GM18873 (cell line): Measurements from ENCODE around the gene KCTD1.
A peak's percentile ranks its signal among the peaks of the same experiment; 100 is the strongest.

Experiments used
- ATAC-seq: cut with Tn5 transposase; IDR thresholded peaks from one replicate; pipeline ENCODE4 v1.9.1; 2021; ENCODE audit warnings: mild to moderate bottlenecking, moderate library complexity, moderate number of reproducible peaks; ENCODE audit not compliant: unreplicated experiment, low FRiP score

KCTD1 gene

DNA sequence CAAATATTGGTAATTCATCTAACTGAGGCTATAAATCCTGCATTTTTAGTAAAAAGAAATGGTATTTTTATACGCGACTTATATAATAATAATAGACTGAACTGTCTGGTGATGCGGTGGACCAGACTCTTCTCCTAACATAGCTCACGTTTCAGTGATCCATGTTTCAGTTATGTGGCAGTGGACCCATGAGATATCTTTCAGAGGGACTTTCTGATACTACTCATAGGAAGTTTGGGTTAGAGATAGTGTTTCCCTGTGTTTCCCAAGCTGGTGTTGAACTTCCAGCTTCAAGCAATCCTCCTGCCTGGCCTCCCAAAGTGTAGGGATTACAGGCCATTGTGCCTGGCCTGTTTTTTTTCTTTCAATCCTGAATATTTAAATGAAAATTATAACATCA, 59.2 kb downstream of the KCTD1 start:
- no peak for ATAC-seq

DNA sequence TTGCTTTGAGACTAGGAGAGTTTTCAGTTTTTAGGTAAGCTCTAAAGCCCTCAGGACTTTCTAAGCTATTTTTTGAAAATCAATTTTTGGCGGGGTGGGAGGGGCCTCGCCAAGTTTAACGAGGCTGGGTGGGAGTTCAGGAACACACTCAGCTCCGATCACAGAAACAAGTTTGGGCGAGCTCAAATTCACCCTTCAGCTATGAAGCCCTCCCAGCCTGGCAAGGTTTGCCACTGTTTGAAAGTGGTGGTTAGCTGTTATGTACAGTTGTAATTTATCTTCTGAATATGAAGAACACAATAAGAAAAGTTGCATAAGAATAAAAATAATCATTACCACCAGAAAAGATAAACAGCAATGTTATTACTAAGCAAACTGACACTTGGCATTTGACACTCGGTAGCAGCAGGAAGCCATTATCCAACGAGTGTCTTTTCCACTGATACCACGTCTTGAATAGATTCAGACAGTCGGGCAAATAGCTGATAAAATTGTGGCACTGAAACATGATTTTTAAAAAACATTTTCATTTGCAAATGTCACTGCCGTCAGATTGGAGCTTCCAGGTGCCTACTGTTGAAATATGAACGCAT, 59.8 kb downstream of the KCTD1 start:
- ATAC-seq = no peak

DNA sequence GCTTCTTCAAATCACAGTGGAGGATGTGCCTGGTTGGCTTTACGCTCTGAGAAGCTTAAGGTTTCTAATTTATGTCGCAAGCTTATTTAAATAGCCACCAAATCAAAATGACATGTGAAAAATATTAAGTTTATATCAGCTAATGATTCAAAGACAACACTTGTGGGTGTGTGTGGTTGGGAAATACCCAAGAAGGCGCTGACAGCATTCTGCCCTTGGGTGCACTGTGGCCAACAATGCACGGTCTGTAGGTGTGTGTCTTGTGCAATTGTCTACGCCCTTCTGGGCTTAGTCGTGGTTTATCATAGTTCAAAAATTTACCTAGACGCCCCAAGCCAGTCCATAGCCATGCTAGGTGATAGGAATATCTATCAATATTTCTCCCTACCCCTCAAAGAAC, 60.9 kb downstream of the KCTD1 start:
- ATAC-seq = no peak

DNA sequence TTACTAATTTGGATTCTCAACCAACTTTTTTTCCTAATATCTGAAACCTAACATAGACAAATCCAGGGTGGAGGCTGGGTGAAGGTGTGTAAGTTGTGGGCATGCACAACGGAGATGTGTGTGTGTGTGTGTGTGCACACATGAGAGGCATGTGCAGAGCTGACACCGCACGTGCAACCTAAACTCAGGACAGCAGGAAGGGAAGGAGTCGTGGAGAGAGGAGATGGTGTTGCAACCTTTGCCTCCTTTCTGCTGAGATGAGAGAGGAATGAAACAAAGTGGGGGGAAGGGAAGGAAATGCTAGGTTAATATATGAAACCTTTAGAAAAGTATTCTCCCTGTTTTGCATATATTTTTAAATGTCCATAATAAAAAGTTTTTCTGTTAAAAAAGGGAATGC, 64.7 kb downstream of the KCTD1 start:
- ATAC-seq = no peak

DNA sequence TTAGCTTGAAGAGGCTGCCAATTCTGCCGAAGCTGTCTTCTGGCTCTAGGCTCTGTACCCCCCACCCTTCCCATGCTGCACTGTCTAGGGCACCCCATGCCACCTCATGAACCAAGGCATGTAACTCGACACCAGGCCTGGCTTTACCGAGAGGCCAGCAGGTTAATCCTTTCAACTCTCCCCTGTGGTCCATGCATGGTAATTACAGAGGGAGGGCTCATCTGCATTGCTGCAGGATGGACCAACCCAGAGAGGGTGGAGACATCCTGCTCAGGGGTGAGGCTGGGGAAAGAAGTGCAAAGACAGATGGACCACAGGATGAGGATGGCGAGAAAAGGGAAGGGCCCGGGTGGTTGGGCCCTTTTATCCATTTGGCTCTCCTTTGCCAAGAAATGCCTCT, 65.8 kb downstream of the KCTD1 start:
- ATAC-seq = no peak

DNA sequence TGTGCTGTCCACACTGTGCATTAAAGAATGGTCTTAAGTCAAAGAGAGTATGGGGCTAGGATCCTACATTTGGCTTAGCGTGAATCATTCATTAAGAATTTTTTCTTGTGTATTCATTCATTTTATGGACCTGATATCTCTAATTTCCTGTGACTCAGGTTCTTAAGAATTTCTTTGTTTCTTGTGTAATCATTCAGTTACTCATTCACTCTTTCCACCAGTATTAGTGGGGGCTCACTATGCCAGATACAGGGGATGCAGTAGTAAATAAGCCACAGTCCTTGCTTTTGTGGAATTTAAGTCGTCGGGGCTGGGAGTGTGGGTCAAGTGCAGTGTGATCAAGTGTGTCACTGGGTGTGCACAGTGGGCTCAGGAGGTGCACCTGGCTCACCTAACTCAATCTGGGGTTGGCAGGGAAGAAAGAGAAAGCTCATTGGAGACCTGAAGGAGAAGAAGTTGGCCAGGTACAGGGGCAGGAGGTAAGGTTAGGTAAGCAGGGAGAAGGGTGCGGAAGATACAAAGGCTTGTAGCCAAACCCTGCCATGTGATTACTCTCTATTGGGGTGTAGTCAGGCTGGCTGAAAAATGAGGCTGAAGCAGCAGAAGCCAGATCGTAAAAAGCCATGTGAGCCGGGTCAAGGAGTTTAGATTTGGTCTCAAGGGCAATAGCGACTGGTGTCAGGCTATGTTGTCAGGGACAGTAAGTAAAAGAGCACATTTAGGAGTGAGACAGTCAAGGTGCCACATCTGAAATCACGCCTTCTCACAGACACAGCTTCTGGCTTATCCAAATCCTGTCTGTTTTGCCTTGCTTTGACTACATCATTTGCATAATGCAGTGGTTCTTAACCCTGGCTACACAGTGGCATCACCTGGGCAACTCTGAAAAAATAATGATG, 67.2 kb downstream of the KCTD1 start:
- no peak for ATAC-seq

DNA sequence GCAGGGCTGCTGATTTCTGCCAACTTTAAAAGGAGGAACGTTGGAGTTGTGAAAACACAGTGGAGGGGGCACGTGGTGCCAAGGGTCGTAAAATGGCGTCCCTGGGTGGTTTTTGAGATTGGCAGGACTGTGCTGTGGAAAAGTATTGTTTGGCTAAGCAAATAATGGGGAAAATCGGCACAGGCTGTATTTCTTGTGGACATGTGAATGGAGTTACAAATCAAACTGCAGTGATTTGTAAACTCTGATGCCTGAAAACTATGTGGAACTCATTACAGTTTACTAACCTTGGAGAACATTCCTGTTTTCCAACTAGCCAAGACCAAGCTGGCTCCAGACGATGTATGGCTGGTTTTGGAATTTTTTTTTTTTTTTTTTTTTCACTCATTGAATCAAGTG, 68.7 kb downstream of the KCTD1 start:
- no peak for ATAC-seq

DNA sequence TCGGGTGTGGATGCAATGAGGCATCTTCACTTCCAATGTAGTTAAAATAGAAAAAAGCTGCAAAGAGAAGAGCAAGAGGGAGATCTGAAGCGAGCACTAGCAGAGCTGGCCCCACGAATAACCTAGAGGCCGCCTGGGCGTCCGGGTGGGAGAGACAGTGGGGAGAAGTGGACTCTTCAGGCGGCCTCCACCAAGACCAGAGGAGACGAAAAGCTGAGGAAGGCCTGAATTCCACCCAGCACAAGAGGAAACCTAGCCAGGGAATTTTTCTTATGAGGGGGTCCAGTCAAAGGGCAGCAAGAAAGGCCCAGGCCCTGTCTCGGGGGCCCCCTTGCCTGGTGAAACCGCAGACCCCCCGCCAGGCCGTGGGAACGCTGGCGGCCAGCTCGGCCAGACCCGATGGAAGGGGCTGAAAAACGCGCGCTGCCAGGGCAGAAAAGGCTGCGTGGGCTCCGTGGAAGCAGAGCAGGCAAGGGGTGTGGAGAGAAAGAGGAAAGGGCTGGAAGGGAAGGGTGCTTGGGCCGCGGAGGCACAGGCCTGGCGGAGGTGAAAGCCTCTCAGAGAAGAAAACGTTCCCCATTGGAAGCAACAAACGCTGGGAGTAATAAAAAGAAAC, 69.2 kb downstream of the KCTD1 start:
- ATAC-seq = no peak

DNA sequence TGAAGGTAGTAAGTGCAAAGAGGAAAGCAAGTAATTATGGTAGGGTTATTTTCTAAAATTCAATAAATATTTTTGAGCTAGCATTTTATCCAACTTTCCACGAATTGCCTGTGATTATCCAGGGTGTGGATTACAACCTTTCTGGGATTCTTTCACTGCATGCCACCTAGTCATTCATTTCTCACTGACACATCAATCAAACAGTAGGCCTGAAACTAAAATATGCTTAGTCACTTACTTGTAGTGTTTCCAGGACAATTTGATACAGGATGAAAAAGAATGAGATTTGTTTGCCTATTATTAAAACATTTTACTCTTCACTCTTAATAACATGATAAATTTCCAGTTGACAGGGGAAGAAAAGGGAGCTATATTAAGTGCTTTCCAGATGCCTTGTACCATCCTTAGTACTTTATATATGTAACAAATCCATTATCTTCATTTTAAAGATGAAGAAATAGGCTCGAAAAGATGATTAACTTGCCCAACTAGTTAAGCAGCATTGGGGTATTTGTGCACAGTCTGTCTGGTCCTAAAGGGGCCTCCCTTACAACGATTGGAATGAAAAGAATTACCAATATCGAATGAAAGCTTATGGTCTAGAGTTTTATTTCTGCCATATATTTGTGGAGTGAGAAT, 70.4 kb downstream of the KCTD1 start:
- no peak for ATAC-seq

DNA sequence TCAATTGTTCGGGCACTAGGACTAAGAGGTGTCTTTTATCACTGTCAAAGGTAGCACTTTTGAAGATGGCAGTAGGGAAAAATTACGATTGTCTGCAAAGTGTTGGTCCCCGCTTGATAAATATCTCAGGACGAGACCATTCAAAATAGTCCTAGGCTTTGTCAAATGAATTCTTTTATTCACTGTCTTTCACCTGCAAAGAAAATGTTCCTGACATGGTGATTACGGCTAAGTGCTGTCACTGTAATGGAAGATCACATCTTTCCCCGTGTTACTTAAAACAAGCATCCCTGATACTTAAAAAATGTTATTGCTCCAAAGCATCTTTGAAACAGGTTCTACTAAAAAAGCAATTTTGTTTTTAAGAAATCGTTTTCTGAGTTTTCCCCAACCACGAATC, 71.7 kb downstream of the KCTD1 start:
- ATAC-seq = no peak

DNA sequence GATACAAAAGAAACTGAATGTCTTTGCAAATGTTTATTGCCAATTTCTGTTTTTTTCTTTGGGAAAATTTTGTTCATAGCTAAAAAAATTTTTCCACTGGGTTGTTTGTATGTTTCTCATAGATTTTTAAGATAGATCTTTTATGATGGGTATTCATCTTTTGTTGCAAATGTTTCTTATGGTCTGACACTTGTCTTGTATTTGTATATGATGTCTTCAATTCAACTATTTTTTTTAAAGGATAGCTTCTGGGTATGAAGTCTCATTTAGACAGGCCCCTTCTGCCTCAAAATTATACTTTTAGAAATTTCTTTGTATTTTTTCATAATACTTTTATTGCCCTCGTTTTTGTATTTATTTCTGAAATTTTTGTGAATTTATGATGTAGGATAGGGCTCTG, 73.8 kb downstream of the KCTD1 start:
- no peak for ATAC-seq

DNA sequence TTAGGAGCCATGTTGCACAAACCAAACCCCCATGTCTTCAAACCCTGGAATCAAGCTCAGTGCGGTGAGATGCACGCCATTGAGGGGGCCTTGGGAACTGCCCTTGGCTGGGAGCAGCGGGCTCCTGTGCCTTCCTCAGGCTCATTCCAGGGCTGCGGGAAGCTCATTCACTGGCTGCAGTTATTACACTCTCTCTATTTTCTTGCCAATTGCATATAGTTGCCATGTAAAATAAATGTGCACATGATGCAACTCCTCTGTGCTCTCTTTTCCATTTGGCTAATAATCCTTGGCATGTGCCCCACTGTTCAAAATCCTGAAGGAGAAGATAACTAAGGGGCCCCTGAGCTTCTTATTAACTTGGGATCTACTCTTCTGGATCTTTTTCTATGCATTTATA, 74.7 kb downstream of the KCTD1 start:
- ATAC-seq = no peak

DNA sequence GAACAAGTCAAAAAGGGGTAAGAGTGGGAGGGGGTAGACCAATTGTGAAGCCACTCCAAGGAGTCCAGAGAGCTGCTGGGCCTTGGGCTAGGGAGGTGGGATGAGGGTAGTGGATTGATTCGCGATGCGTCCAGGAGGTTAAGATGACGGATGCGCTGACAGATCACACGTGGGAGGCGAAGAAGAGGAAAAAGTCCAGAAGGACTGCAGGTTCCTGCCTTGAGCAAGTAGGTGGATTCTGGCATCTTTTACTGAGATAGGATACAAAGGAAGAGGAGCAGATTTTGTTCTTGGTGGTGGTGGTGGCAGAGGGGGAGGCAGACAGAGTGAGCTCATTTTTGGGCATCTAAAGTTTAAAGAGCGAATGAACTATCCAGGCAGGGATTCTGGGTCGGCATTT, 76.5 kb downstream of the KCTD1 start:
- ATAC-seq = no peak

DNA sequence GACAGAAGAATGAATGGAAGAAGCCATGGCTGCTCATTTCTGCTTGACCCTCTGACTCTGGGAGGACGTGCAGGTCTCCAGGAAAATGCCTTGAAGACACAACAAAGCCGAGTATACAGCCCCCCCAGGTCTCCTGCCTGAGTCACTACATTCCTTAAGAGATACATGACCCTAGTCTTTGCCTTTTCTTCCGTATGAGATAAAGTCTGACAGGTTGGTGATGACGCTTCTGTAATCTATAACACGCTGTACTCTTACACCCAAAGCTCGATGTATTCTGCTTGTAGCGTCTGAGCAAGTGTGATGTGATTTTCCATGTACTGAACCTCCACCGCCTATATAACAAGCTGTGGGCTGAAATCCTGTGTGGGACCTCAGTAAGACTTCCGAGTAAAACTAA, 77.3 kb downstream of the KCTD1 start:
- ATAC-seq = no peak

DNA sequence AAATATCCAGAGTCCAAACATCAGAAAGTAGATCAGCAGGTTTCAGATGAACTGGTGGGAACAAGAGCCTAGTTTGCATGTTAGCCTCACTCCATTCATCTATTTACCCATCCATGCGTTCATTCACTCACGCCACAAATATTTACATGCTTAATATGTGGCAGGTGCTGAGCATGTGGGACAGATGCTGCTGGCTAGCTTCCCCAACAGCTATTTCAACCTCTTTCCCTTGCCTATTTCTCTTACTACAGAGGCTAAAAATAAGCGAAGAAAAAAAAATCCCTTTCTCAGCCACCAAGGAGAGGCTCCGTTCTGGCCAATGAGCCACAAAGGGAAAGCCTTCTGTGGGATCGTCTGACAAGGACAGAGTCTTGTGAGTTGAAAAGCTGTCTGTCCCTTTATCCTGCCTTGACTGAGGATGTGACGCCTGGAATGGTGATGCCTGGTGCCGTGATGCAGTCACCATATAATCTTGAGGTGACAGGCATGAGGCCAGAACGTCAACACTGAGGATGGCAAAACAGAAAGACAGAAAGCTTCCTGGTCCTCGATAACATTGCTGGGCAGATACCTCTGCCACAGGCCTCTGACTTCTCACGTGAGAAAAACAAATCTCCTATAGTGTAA, 78.2 kb downstream of the KCTD1 start:
- peak; percentile 78 for ATAC-seq

DNA sequence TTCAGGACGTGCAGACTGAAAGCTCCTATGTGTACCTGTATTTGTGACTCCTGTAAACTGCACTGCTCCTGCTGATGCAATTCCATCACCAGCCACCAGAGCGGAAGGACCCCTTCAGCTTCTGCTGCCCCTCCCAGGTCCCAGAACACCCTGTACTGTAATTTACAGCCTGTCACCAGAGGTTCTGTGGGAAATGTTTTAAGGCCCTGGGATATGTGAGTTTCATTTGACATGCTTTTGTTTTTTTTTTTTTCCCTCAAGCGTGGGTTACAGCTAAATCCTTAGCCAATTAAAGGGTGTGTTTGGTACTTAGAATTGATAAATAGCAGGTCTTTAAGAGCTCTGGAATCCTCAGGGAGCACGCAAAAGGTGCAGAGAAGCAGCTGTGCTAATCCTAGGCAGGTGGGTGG, 79.4 kb downstream of the KCTD1 start:
- peak; percentile 62 for ATAC-seq

DNA sequence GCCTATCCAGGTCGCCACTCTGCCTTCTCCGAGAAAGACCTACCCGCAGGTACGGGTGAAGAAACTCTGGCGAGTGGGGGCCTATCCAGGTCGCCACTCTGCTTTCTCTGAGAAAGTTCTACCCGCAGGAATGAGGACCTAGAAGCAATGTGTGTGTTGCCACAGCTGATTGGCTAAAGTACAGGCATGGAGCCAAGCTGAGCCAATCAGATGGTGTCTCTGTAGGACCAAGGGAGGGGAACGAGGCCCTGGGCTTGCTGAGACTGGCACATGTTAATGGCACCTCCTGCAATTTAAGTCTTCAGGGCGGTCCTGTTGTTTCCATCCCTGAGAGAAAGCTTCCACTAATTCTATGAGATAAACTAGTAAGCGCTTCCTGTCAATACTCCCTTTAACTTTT, 82.3 kb downstream of the KCTD1 start:
- ATAC-seq = no peak

DNA sequence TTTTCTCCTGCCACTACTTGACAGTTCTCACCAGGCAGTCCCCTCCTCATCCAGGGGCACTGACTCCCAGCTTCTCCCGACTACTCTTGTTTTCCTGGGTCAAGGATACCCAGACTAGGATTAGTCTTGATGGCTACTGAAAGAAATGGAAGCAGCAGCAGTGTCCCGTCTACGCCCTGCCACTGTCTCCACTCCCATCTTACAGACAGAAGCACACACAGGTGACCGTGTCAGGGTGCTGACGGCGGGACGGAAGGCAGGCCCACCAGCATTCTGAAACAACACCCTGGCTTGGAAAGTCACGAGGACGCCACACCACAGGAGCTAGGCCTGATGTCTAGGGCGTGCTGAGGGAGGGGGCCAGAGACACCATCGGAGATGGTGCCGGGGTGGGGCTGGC, 82.9 kb downstream of the KCTD1 start:
- no peak for ATAC-seq

DNA sequence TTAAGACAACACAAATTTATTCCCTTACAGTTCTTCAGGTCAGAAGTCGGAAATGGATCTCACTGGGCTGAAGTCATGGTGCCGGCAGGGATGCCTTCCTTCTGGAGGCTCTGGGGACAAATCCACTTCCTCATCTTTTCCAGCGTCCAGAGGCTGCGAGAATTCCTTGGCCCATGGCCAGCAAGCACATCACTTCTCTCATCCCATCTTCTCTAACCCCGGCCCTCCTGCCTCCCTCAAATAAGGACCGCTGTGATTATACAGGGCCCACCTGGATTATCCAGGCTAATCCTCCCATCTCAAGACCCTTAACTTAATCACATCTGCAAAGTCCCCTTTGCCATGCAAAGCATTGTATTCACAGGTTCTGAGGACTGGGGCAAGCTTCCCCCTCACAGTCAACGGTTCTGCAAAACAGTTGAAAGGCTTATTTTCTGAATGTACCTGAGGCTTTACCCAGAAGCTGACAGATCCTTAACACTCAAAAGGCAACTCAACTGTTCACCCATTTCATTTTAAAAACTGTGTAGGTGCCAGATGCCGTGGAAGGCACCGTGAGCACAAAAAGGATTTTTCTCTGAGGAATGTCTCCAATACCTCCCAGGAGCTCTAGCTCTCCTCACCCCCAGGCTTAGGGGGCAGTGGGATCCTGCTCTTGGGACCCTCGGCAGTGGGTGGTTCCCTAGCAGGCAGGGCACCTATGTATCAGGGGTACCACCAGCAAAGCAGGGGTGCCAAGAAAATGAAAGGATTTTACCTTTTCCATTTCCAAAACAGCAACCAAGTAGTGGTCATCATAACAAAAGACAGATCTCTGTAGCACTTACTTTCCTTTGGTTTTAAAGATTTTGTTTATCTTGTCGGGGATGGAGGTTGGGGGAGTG, 84.0 kb downstream of the KCTD1 start:
- ATAC-seq = no peak

DNA sequence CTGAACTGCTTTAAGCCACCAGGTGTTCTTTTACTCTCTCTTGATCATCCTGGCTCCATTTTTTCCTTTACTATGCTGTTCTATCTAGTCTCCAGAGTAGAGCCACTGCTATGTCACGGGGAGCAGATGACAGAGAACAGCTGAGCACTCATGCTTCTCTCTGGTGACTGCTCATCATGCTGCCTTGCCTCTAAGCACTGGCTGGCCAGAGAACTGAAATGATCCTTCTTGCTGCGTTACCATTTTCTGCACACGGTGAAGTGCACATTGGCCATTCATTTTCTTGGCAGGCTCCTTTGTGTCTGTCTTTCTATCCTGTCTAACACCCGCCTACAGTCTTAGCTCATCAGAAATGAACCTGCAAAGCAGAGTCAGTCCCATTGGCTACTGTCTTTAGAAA, 86.0 kb downstream of the KCTD1 start:
- no peak for ATAC-seq
